Activated CD4-positive, alpha-beta memory T cell treated with anti-CD3 and anti-CD28 coated beads for 36 hours (primary cell): ENCODE measurements around the gene ABR. TPM values are rescaled to one million over a fixed set of nuclear protein-coding genes. Genes with fewer than 3 reads are reported as not detected.
A peak's percentile ranks its signal among the peaks of the same experiment; 100 is the strongest.

Source experiments
- CTCF ChIA-PET: fragments of 350-600 bp; sonication (Branson Sonifier 250); formaldehyde crosslinking; loops from one replicate; lab custom pipeline; 2021; ENCODE audit warnings: antibody characterized with exemption, inconsistent platforms; lab: Charles Lee
- POLR2A ChIA-PET: fragments of 350-600 bp; sonication (Branson Sonifier 250); formaldehyde crosslinking; loops from one replicate; lab custom pipeline; 2021; ENCODE audit warnings: antibody characterized with exemption; lab: Charles Lee
- DNase-seq: peaks from one replicate; pipeline ENCODE4 v3.0.0-alpha.2; 2020
- H3K27ac Mint-ChIP-seq: one replicate; pipeline ENCODE4 v1.8.0; 2021; ENCODE audit warnings: mixed read lengths
- H3K27me3 Mint-ChIP-seq: one replicate; pipeline ENCODE4 v1.8.0; 2021; ENCODE audit warnings: mixed read lengths
- H3K36me3 Mint-ChIP-seq: one replicate; pipeline ENCODE4 v1.8.0; 2021; ENCODE audit warnings: mixed read lengths
- H3K4me1 Mint-ChIP-seq: one replicate; pipeline ENCODE4 v1.8.0; 2021; ENCODE audit warnings: low read depth, mixed read lengths
- H3K4me3 Mint-ChIP-seq: one replicate; pipeline ENCODE4 v1.8.0; 2021; ENCODE audit warnings: mild to moderate bottlenecking, mixed read lengths
- H3K9me3 Mint-ChIP-seq: one replicate; pipeline ENCODE4 v1.8.0; 2021; ENCODE audit warnings: mixed read lengths
- intact Hi-C: fragments of 100-400 bp; cut with micrococcal nuclease; formaldehyde crosslinking; loops from one replicate; pipeline ENCODE4 v1.15.1; 2023
- total RNA-seq, 2 experiments: library from RNA; stranded (reverse); gene quantifications; one replicate each; pipeline ENCODE4 v1.2.3, GENCODE V29; 2021

ABR gene
- total RNA-seq, 2 experiments from 2014 or later, result 50.3 to 54.5 TPM

DNA sequence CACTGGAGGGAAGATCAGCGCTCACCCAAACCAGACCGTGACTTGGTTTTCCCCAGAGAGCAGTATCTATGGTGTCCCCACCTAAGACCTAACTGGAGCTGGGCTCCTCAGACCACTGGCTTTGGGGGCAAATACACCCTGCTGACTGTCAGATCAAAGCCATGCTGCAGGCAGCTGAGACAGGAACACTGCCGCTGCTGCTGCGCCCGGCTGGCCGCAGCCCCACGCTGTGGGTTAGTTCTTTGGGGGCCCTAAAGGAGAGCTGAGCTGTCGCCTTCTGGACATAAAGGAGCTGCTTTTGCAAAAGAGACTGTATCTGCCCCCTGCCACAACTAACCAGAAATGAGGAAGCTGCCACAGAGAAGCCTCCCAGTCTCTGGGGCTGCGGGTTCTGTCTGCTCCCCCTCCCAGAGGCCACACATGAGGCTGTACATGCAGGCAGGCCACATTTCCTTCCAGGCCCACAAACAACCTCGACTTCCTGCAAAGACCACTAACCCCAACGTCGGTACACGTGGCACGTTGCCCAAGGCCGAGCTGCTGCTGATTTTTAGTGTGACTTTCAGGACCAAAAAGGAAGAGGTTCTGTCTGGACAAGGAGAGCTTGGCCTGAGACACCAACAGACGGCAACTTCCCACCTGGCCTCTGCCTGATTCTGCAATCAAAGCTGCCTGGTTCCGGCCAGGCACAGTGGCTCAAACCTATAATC is 18.2 kb upstream of the ABR start:
- Mint-ChIP-seq H3K36me3 (no peaks in the 10 kb centered on the region), H3K27me3 (no peaks in the 10 kb centered on the region), H3K4me1 (peaks cover 32% of the 10 kb centered on the region), H3K4me3 (no peak overlapping the region), H3K9me3 (no peaks in the 10 kb centered on the region), H3K27ac (peak overlapping the region; percentile 38)
- ChIA-PET POLR2A (interaction anchor here (0.6 kb wide), 1 partner anchor 1013 kb away, joined by 3 read pairs; no protein-coding TSS in a partner anchor), CTCF (interaction anchor here (0.7 to 3.5 kb wide), 8 partner anchors 10 to 142 kb away, joined by 3 to 29 read pairs (median 4); no protein-coding TSS in a partner anchor)
- intact Hi-C loops, result no loop called here
- DNase-seq, result peak; percentile 67

DNA sequence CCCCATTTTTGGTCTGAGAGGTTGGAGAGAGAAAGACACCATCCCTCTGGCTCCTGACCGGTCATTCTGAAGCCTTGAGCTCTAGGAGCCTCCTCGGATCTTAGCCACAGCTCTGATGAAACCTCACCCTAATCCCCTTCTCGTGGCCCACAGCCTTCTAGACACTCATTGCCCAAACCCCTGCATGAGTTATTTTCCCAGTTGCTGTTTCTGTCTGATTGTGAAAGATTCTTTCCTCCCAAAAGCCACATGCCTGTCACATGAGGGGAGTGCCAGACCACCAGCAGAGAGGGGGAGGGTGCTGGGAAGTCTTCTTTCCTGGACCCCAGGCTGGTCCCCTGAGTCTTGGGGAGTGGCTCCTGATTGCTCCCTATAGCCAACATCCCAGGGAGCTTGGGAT is 17.6 kb upstream of the ABR start:
- ChIA-PET CTCF (interaction anchor here (0.8 to 3.5 kb wide), 5 partner anchors 10 to 141 kb away, joined by 3 to 29 read pairs (median 6); no protein-coding TSS in a partner anchor), POLR2A (no interaction called here)
- no peaks in the 10 kb centered on the region for H3K27me3 Mint-ChIP-seq
- H3K4me1 Mint-ChIP-seq, result peaks cover 31% of the 10 kb centered on the region
- intact Hi-C loops, result no loop called here
- H3K27ac Mint-ChIP-seq, result no peak overlapping the region
- H3K4me3 Mint-ChIP-seq, result no peak overlapping the region
- no peaks in the 10 kb centered on the region for H3K9me3 Mint-ChIP-seq
- no peak for DNase-seq
- no peaks in the 10 kb centered on the region for H3K36me3 Mint-ChIP-seq

DNA sequence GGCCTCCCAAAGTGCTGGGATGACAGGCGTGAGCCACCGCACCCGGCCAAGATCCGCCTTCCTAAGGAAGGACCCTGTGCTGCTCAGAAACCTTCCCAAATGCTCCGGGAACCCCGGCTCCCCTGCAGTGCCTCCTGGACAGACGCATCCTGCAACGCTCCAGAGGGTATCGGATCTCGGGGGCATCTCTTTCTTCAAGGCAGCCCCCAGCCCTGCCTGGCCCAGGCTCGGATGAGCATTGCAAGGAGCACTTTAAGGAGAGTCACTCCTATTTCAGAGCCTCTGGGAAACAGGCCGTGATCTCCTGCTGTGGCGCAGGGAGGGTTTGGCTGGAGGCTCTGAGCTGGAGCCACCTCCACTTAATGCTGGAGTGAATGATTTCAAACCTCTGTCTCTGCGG is 17.2 kb upstream of the ABR start:
- no peaks in the 10 kb centered on the region for H3K9me3 Mint-ChIP-seq
- no peak overlapping the region for H3K27ac Mint-ChIP-seq
- H3K36me3 Mint-ChIP-seq, result no peaks in the 10 kb centered on the region
- DNase-seq, result no peak
- ChIA-PET POLR2A (no interaction called here), CTCF (interaction anchor here (1.2 to 3.5 kb wide), 4 partner anchors 9 to 141 kb away, joined by 3 to 29 read pairs (median 10); no protein-coding TSS in a partner anchor)
- intact Hi-C loops, result loop anchor here (1.0 kb wide), 1 partner anchor 17 kb away; no protein-coding TSS in a partner anchor
- H3K4me3 Mint-ChIP-seq, result no peak overlapping the region
- peaks cover 27% of the 10 kb centered on the region for H3K4me1 Mint-ChIP-seq
- H3K27me3 Mint-ChIP-seq, result no peaks in the 10 kb centered on the region

DNA sequence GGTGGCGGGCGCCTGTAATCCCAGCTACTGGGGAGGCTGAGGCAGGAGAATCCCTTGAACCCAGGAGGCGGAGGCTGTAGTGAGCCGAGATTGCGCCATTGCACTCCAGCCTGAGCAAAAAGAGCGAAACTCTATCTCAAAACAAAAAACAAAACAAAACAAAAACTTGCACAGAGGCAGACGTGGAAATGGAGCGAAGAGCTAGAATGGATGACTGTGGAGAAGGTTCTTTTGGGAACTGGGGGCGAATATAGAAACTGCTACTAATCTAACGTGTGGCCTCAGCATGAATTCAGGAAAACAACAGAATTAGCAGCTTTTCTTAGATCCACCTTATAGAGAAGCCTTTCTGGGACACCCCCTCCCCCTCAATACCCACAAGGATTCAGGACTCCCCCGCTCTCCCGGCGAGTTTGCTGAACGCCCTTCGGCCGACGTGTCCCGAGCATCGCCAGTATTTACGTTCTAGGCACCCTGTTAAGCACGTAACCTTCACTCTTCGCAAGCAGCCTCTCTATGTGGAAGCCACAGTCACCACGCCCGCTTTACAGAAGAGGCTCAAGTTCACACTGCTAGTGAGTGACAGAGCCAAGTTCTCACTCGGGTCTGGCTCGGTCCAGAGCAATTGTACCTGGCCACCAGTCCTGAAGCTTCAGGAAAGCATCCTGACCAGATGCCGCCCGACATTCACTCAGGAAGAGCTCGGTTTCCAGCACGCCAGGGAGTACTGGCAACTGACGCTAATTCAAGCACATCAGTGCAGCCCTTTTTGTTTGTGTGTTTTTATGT is 13.3 kb upstream of the ABR start:
- H3K4me3 Mint-ChIP-seq, result no peak overlapping the region
- peaks cover 2% of the 10 kb centered on the region for H3K27me3 Mint-ChIP-seq
- CTCF ChIA-PET, result interaction anchor here (0.6 to 1.8 kb wide), 5 partner anchors 8 to 135 kb away, joined by 3 to 11 read pairs (median 4); no protein-coding TSS in a partner anchor
- H3K9me3 Mint-ChIP-seq, result no peaks in the 10 kb centered on the region
- intact Hi-C loops, result no loop called here
- no peaks in the 10 kb centered on the region for H3K36me3 Mint-ChIP-seq
- H3K4me1 Mint-ChIP-seq, result peaks cover 11% of the 10 kb centered on the region
- no peak for DNase-seq
- H3K27ac Mint-ChIP-seq, result no peak overlapping the region
- POLR2A ChIA-PET, result no interaction called here

- ChIA-PET POLR2A (no interaction called here), CTCF (interaction anchor here (0.9 to 1.3 kb wide), 2 partner anchors 68 to 132 kb away, joined by 3 to 5 read pairs; no protein-coding TSS in a partner anchor)
- H3K27me3 Mint-ChIP-seq, result peaks cover 2% of the 10 kb centered on the region
- H3K4me3 Mint-ChIP-seq, result no peak overlapping the region
- no peaks in the 10 kb centered on the region for H3K4me1 Mint-ChIP-seq
- no peaks in the 10 kb centered on the region for H3K36me3 Mint-ChIP-seq
- intact Hi-C loops, result no loop called here
- DNase-seq, result no peak
- H3K9me3 Mint-ChIP-seq, result no peaks in the 10 kb centered on the region
- no peak overlapping the region for H3K27ac Mint-ChIP-seq
Observed at GRCh38 chr17:1190751-1191331, 11.1 kb upstream of the ABR start.

DNA sequence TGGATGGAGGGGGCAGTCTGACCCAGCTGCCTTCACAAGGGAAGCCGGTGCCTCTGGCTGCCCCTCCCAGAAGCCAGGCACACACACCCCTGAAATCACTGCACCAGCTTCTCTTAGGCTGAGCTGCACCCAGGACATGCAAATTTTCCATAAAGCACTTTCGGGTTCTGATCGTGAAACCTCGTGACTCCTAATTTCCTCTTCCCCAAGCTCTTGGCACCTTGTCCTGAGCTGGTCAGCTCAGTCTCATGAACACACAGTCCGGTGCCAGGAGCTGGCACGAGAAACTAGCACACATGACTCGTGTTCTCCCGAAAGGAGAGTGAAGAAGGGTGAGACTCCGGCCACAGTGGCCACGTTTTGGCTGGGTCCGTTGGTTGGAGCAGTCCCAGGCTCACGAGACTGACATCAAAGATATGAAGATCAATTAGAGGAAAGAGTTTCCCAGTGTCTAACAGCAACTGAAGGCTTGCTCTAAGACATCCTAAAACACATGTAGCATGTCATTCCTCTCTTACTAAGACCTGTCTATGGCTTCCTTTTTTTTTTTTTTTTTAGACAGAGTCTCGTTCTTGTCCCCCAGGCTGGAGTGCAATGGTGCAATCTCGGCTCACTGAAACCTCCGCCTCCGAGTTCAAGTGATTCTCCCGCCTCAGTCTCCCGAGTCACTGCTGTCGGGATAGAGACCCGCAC is 9.2 kb upstream of the ABR start:
- POLR2A ChIA-PET, result no interaction called here
- DNase-seq, result no peak

GRCh38 chr17:1186923-1187771 is 7.4 kb upstream of the ABR start:
- POLR2A ChIA-PET, result no interaction called here

More for the DNA sequence above, 9.2 kb upstream of the ABR start:
- Mint-ChIP-seq H3K9me3 (no peaks in the 10 kb centered on the region), H3K4me3 (no peak overlapping the region), H3K4me1 (no peaks in the 10 kb centered on the region), H3K27ac (no peak overlapping the region), H3K36me3 (no peaks in the 10 kb centered on the region), H3K27me3 (peaks cover 2% of the 10 kb centered on the region)
- intact Hi-C loops, result no loop called here
- CTCF ChIA-PET, result interaction anchor here (1.7 to 6.6 kb wide), 6 partner anchors 9 to 133 kb away, joined by 10 to 174 read pairs (median 28); no protein-coding TSS in a partner anchor

GRCh38 chr17:1186214-1186820 is 6.5 kb upstream of the ABR start:
- CTCF ChIA-PET, result interaction anchor here (0.9 to 6.6 kb wide), 10 partner anchors 9 to 130 kb away, joined by 3 to 174 read pairs (median 6); no protein-coding TSS in a partner anchor
- intact Hi-C loops, result loop anchor here (2.0 kb wide), 3 partner anchors 64 to 128 kb away; no protein-coding TSS in a partner anchor
- Mint-ChIP-seq H3K9me3 (no peaks in the 10 kb centered on the region), H3K4me1 (peaks cover 7% of the 10 kb centered on the region), H3K4me3 (no peak overlapping the region), H3K27me3 (peaks cover 2% of the 10 kb centered on the region), H3K36me3 (no peaks in the 10 kb centered on the region), H3K27ac (no peak overlapping the region)
- no peak for DNase-seq
- POLR2A ChIA-PET, result interaction anchor here (0.5 kb wide), 1 partner anchor 159 kb away, joined by 4 read pairs; no protein-coding TSS in a partner anchor

More at GRCh38 chr17:1186923-1187771, 7.4 kb upstream of the ABR start:
- intact Hi-C loops, result loop anchor here (2.0 kb wide), 3 partner anchors 64 to 128 kb away; no protein-coding TSS in a partner anchor
- peak; percentile 81 for DNase-seq
- no peak overlapping the region for H3K27ac Mint-ChIP-seq
- H3K4me3 Mint-ChIP-seq, result no peak overlapping the region
- peaks cover 7% of the 10 kb centered on the region for H3K4me1 Mint-ChIP-seq
- H3K9me3 Mint-ChIP-seq, result no peaks in the 10 kb centered on the region
- CTCF ChIA-PET, result interaction anchor here (0.6 to 6.6 kb wide), 30 partner anchors 10 to 186 kb away, joined by 3 to 174 read pairs (median 4); no protein-coding TSS in a partner anchor
- no peaks in the 10 kb centered on the region for H3K36me3 Mint-ChIP-seq
- peaks cover 2% of the 10 kb centered on the region for H3K27me3 Mint-ChIP-seq

DNA sequence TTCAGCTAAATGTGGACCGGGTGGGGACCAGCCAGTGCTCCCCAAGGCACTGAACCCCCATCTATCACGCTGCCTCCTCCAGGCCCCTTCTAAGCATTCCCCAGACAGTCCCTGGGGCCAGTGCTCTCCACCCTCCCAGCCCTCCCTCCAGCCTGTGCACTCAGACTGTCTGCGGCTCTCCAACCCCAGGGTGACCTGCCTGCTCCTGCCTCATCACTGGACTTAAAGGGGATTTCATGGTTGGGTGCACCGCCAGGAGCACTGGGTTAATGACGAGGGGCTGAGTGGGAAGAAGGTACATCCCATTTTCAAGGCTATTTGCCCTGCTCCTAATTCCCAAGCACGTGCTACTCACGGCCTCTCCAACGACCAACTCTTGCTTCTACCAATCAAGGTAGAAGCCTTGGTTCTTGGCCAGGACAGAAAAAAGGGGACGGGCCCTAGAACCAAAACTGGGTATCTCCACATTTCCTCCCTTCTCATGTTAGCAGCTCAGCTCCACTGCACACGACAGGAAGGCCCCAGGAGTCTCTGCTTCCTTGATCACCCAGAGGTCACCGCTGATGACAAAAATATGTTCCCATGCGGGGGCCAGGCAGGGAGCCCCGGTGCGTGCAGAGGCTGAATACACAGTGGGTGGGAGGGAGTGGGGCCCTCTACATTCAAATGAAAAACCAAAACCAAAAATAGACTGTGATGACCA is 3.5 kb upstream of the ABR start:
- peaks cover 7% of the 10 kb centered on the region for H3K4me1 Mint-ChIP-seq
- no peak overlapping the region for H3K27ac Mint-ChIP-seq
- H3K4me3 Mint-ChIP-seq, result no peak overlapping the region
- H3K27me3 Mint-ChIP-seq, result no peaks in the 10 kb centered on the region
- no peaks in the 10 kb centered on the region for H3K36me3 Mint-ChIP-seq
- intact Hi-C loops, result no loop called here
- no peaks in the 10 kb centered on the region for H3K9me3 Mint-ChIP-seq
- CTCF ChIA-PET, result interaction anchor here (1.0 to 6.6 kb wide), 3 partner anchors 10 to 125 kb away, joined by 5 to 174 read pairs (median 5); no protein-coding TSS in a partner anchor
- POLR2A ChIA-PET, result no interaction called here
- DNase-seq, result peak; percentile 63

DNA sequence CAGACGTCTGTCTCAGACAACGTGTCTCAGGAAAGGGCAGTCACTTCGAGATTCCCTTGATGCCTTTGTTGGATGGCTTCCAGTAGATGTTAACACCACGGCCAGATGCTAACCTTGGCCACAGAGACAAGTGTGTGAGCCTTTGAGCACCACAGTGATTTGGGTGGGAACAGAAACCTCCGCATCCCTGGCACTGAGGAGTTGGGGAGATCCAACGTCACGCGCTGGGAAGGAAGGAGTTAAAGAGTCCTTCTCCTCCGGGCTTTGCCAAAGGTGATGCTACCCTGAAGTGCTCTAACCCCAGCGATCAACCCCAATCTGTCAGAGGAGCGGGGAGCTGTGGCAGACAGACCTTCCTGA is 3.0 kb upstream of the ABR start:
- Mint-ChIP-seq H3K4me1 (peaks cover 7% of the 10 kb centered on the region), H3K27me3 (no peaks in the 10 kb centered on the region), H3K27ac (no peak overlapping the region), H3K4me3 (no peak overlapping the region), H3K9me3 (no peaks in the 10 kb centered on the region), H3K36me3 (no peaks in the 10 kb centered on the region)
- ChIA-PET POLR2A (no interaction called here), CTCF (interaction anchor here (6.6 kb wide), 1 partner anchor 61 kb away, joined by 174 read pairs; no protein-coding TSS in a partner anchor)
- no peak for DNase-seq
- intact Hi-C loops, result no loop called here
